Colonic mucosa (tissue), 4 donors: ENCODE measurements around the gene PLEKHN1. TPM values are rescaled to one million over a fixed set of nuclear protein-coding genes. Genes with fewer than 3 reads are reported as not detected.

Experiments used
- DNase-seq: peaks from one replicate; pipeline ENCODE4 v3.0.0-alpha.2; 2020
- H3K27ac ChIP-seq: fragments of 200-600 bp; one replicate; pipeline ENCODE4 v1.8.0; 2021
- H3K27me3 ChIP-seq: fragments of 200-600 bp; one replicate; pipeline ENCODE4 v1.8.0; 2021
- H3K36me3 ChIP-seq: fragments of 200-600 bp; one replicate; pipeline ENCODE4 v1.8.0; 2021
- H3K4me1 ChIP-seq: fragments of 200-600 bp; one replicate; pipeline ENCODE4 v1.8.0; 2021; ENCODE audit warnings: mild to moderate bottlenecking
- H3K4me3 ChIP-seq: fragments of 200-600 bp; one replicate; pipeline ENCODE4 v1.8.0; 2021
- H3K9ac ChIP-seq, 2 donors: one replicate each; pipeline ENCODE4 v1.7.0; 2013; ENCODE audit warnings: control low read depth in 2 of 2, low read depth in 2 of 2, low read length in 2 of 2
- H3K9me3 ChIP-seq: fragments of 200-600 bp; one replicate; pipeline ENCODE4 v1.8.0; 2021
- CTCF ChIP-seq: fragments of 200-600 bp; IDR thresholded peaks from one replicate; pipeline ENCODE4 v1.8.0; 2022; ENCODE audit warnings: antibody characterized with exemption, mild to moderate bottlenecking
- intact Hi-C: fragments of 100-400 bp; cut with DNase I; formaldehyde crosslinking; loops from one replicate; pipeline ENCODE4 v1.14.1; 2022
- total RNA-seq, 2 donors: library from RNA; stranded (reverse); fragmentation: NEBNext Ultra II Directional in 1 of 2; extraction: Animal tissue kit (Norgen Biotek cat#: 25700) in 1 of 2; gene quantifications; one replicate each; pipeline ENCODE4 v1.2.1, GENCODE V29; 2021
- donor health status: healthy.
- donor health status: DM: no; HTN: no; CAD: no.
- donor health status: DM: no; HTN: no; CAD: no.

The PLEKHN1 gene
- total RNA-seq, 2 donors from 2014 or later: 0.61 to 0.64 TPM

GRCh38 chr1:980137-980571, 13.9 kb downstream of the PLEKHN1 start:
- H3K4me3 ChIP-seq: no peak overlapping the region
- H3K27me3 ChIP-seq: peaks cover 4% of the 10 kb centered on the region
- intact Hi-C loops: loop anchor here (5.0 to 10.0 kb wide), 2 partner anchors 82 to 315 kb away; no protein-coding TSS in a partner anchor
- TF ChIP-seq CTCF: no peak
- no peaks in the 10 kb centered on the region for H3K9me3 ChIP-seq
- H3K4me1 ChIP-seq: peaks cover 3% of the 10 kb centered on the region
- H3K9ac ChIP-seq: no peak overlapping the region
- H3K27ac ChIP-seq: no peak overlapping the region
- DNase-seq: no peak
- H3K36me3 ChIP-seq: no peaks in the 10 kb centered on the region

GRCh38 chr1:980602-981395, 14.5 kb downstream of the PLEKHN1 start:
- Histone ChIP-seq H3K9me3 (no peaks in the 10 kb centered on the region), H3K4me3 (no peak overlapping the region), H3K27ac (no peak overlapping the region), H3K4me1 (peaks cover 3% of the 10 kb centered on the region), H3K36me3 (no peaks in the 10 kb centered on the region), H3K9ac (no peak overlapping the region), H3K27me3 (peaks cover 6% of the 10 kb centered on the region)
- no peak for DNase-seq
- intact Hi-C loops: loop anchor here (5.0 to 10.0 kb wide), 2 partner anchors 82 to 314 kb away; no protein-coding TSS in a partner anchor
- no peak for TF ChIP-seq CTCF

GRCh38 chr1:981491-981954, 15.2 kb downstream of the PLEKHN1 start:
- Histone ChIP-seq H3K27me3 (peaks cover 7% of the 10 kb centered on the region), H3K4me3 (no peak overlapping the region), H3K9ac (no peak overlapping the region), H3K4me1 (no peaks in the 10 kb centered on the region), H3K9me3 (no peaks in the 10 kb centered on the region), H3K36me3 (no peaks in the 10 kb centered on the region), H3K27ac (no peak overlapping the region)
- intact Hi-C loops: loop anchor here (5.0 to 10.0 kb wide), 2 partner anchors 81 to 313 kb away; no protein-coding TSS in a partner anchor
- no peak for TF ChIP-seq CTCF
- DNase-seq: no peak

GRCh38 chr1:981955-982558, 15.8 kb downstream of the PLEKHN1 start, which contains the start of gene PERM1:
Gene PERM1 (minus strand): TSS chr1:982093. CDS start chr1:981029, 1,064 bp downstream.
- H3K27me3 ChIP-seq: peaks cover 7% of the 10 kb centered on the region
- no peak for DNase-seq
- H3K4me1 ChIP-seq: no peaks in the 10 kb centered on the region
- intact Hi-C loops: loop anchor here (5.0 to 10.0 kb wide), 2 partner anchors 80 to 313 kb away; no protein-coding TSS in a partner anchor
- no peaks in the 10 kb centered on the region for H3K9me3 ChIP-seq
- no peak within 1 kb of the TSS for H3K9ac ChIP-seq
- H3K27ac ChIP-seq: no peak within 1 kb of the TSS
- H3K4me3 ChIP-seq: no peak within 1 kb of the TSS
- no peaks in the 10 kb centered on the region for H3K36me3 ChIP-seq
- no peak for TF ChIP-seq CTCF

GRCh38 chr1:982765-983436, 16.6 kb downstream of the PLEKHN1 start:
- Histone ChIP-seq H3K27ac (no peak overlapping the region), H3K27me3 (peaks cover 7% of the 10 kb centered on the region), H3K9me3 (no peaks in the 10 kb centered on the region), H3K4me3 (no peak overlapping the region), H3K4me1 (no peaks in the 10 kb centered on the region), H3K9ac (no peak overlapping the region), H3K36me3 (no peaks in the 10 kb centered on the region)
- intact Hi-C loops: loop anchor here (5.0 to 10.0 kb wide), 2 partner anchors 79 to 312 kb away; no protein-coding TSS in a partner anchor
- no peak for TF ChIP-seq CTCF
- no peak for DNase-seq
